ENCODE data around the gene AGAP1. TPM values are rescaled to one million over a fixed set of nuclear protein-coding genes. Genes with fewer than 3 reads are reported as not detected.

AGAP1 gene
- total RNA-seq, 1 experiment from 2014 or later = 18.3 TPM

- no peak for DNase-seq (ENCODE audit: extremely low read depth, low read depth)
Measured at GRCh38 chr2:235963853-235964577, 470.2 kb downstream of the AGAP1 start.

- DNase-seq (ENCODE audit: extremely low read depth, low read depth) = no peak
Measured at GRCh38 chr2:235964787-235965390, 471.0 kb downstream of the AGAP1 start.

GRCh38 chr2:235966396-235966795 is 472.6 kb downstream of the AGAP1 start:
- DNase-seq (ENCODE audit: extremely low read depth, low read depth) = no peak

GRCh38 chr2:235966932-235967757 is 473.3 kb downstream of the AGAP1 start:
- no peak for DNase-seq (ENCODE audit: extremely low read depth, low read depth)

GRCh38 chr2:235968155-235968554 is 474.3 kb downstream of the AGAP1 start:
- no peak for DNase-seq (ENCODE audit: extremely low read depth, low read depth)

GRCh38 chr2:235968616-235969324 is 474.9 kb downstream of the AGAP1 start:
- peak; percentile 1 for DNase-seq (ENCODE audit: extremely low read depth, low read depth)

- no peak for DNase-seq (ENCODE audit: extremely low read depth, low read depth)
Measured at GRCh38 chr2:235970204-235971040, 476.6 kb downstream of the AGAP1 start.

- DNase-seq (ENCODE audit: extremely low read depth, low read depth) = no peak
Measured at GRCh38 chr2:235976516-235976915, 482.7 kb downstream of the AGAP1 start.

GRCh38 chr2:235976956-235977355 is 483.1 kb downstream of the AGAP1 start:
- no peak for DNase-seq (ENCODE audit: extremely low read depth, low read depth)

- no peak for DNase-seq (ENCODE audit: extremely low read depth, low read depth)
Measured at GRCh38 chr2:235977445-235977844, 483.6 kb downstream of the AGAP1 start.

GRCh38 chr2:235978022-235978421 is 484.2 kb downstream of the AGAP1 start:
- DNase-seq (ENCODE audit: extremely low read depth, low read depth) = no peak

- DNase-seq (ENCODE audit: extremely low read depth, low read depth) = no peak
Measured at GRCh38 chr2:235979037-235979436, 485.2 kb downstream of the AGAP1 start.

GRCh38 chr2:235979753-235980435 is 486.1 kb downstream of the AGAP1 start:
- DNase-seq (ENCODE audit: extremely low read depth, low read depth) = no peak

- no peak for DNase-seq (ENCODE audit: extremely low read depth, low read depth)
Measured at GRCh38 chr2:235981631-235982030, 487.8 kb downstream of the AGAP1 start.

GRCh38 chr2:235983016-235983415 is 489.2 kb downstream of the AGAP1 start:
- DNase-seq (ENCODE audit: extremely low read depth, low read depth) = no peak

GRCh38 chr2:235984552-235984951 is 490.7 kb downstream of the AGAP1 start:
- no peak for DNase-seq (ENCODE audit: extremely low read depth, low read depth)

- no peak for DNase-seq (ENCODE audit: extremely low read depth, low read depth)
Measured at GRCh38 chr2:235986361-235986760, 492.5 kb downstream of the AGAP1 start.

- no peak for DNase-seq (ENCODE audit: extremely low read depth, low read depth)
Measured at GRCh38 chr2:235988271-235989015, 494.6 kb downstream of the AGAP1 start.

- no peak for DNase-seq (ENCODE audit: extremely low read depth, low read depth)
Measured at GRCh38 chr2:235989591-235989990, 495.7 kb downstream of the AGAP1 start.
